B cell (primary cell): Measurements from ENCODE around the gene PRKCZ. TPM values are rescaled to one million over a fixed set of nuclear protein-coding genes. Genes with fewer than 3 reads are reported as not detected.

Experiments
- ATAC-seq: fragments of 200-7000 bp; cut with Tn5 transposase; one replicate; pipeline ENCODE4 v1.10.0; 2021; ENCODE audit warnings: low read depth, mild to moderate bottlenecking, moderate number of reproducible peaks, moderate library complexity
- CTCF ChIA-PET: fragments of 350-600 bp; sonication (Branson Sonifier 250); formaldehyde crosslinking; loops from one replicate; lab custom pipeline; 2021; ENCODE audit warnings: antibody characterized with exemption, inconsistent platforms; lab: Charles Lee
- POLR2A ChIA-PET: fragments of 350-600 bp; sonication (Branson Sonifier 250); formaldehyde crosslinking; loops from one replicate; lab custom pipeline; 2021; ENCODE audit warnings: antibody characterized with exemption; lab: Charles Lee
- DNase-seq: peaks from one replicate; pipeline ENCODE4 v3.0.0; 2013
- H2AFZ ChIP-seq: 2 replicates; pipeline ENCODE4 v1.6.1; 2012; ENCODE audit warnings: mild to moderate bottlenecking, low read depth, low read length; ENCODE audit not compliant: insufficient read depth, poor library complexity, severe bottlenecking
- H3K27ac ChIP-seq, 2 donors: 1 replicate in 1 of 2; 2 replicates in 1 of 2; pipeline ENCODE4 v1.5.1; 2012 to 2013; ENCODE audit warnings: low read length in 2 of 2, mild to moderate bottlenecking in 2 of 2, moderate library complexity in 1 of 2
- H3K27me3 ChIP-seq, 4 experiments: fragments of 200-600 bp in 1 of 4; sonication (generic) in 1 of 4; replicated peaks in 1 of 4; 1 replicate in 2 of 4; 2 replicates in 2 of 4; pipeline versions ENCODE4 v1.6.1 to v1.7.0; 2013 to 2016; ENCODE audit warnings: low read length in 3 of 4, mild to moderate bottlenecking in 2 of 4, mixed read lengths in 1 of 4, moderate library complexity in 1 of 4; ENCODE audit not compliant: insufficient read depth in 4 of 4, control insufficient read depth in 3 of 4; ENCODE audit errors: control extremely low read depth in 1 of 4
- H3K36me3 ChIP-seq, 2 experiments: replicated peaks in 1 of 2; 1 replicate in 1 of 2; 2 replicates in 1 of 2; pipeline versions ENCODE4 v1.6.1 to v1.7.1; 2013; ENCODE audit warnings: low read length in 1 of 2; ENCODE audit not compliant: insufficient read depth in 2 of 2, control insufficient read depth in 1 of 2; ENCODE audit errors: control extremely low read depth in 1 of 2, extremely low read depth in 1 of 2
- H3K4me1 ChIP-seq, 2 donors: fragments of 200-600 bp in 1 of 2; sonication (generic) in 1 of 2; 1 replicate in 1 of 2; 2 replicates in 1 of 2; pipeline versions ENCODE4 v1.5.1 to v1.6.1; 2013 to 2017; ENCODE audit warnings: low read length in 2 of 2; ENCODE audit not compliant: control insufficient read depth in 2 of 2, insufficient read depth in 2 of 2
- H3K4me2 ChIP-seq: replicated peaks from 2 replicates; pipeline ENCODE3; 2012; ENCODE audit warnings: mild to moderate bottlenecking, low read depth, low read length; ENCODE audit not compliant: poor library complexity, severe bottlenecking
- H3K4me3 ChIP-seq, 5 experiments: fragments of 200-600 bp in 1 of 5; sonication (generic) in 1 of 5; 1 replicate in 3 of 5; 2 replicates in 2 of 5; pipeline versions ENCODE4 v1.5.1 to v1.7.0; 2011 to 2016; ENCODE audit warnings: low read length in 4 of 5, mild to moderate bottlenecking in 4 of 5, low read depth in 2 of 5, control low read depth in 1 of 5, moderate library complexity in 1 of 5; ENCODE audit not compliant: insufficient read depth in 1 of 5; ENCODE audit errors: control extremely low read depth in 1 of 5, extremely low read depth in 1 of 5
- H3K79me2 ChIP-seq: fragments of 200-600 bp; sonication (generic); one replicate; pipeline ENCODE4 v1.6.0; 2016; ENCODE audit warnings: low read length; ENCODE audit not compliant: control insufficient read depth, insufficient read depth
- H3K9ac ChIP-seq: fragments of 200-600 bp; sonication (generic); 2 replicates; pipeline ENCODE4 v1.6.1; 2017; ENCODE audit warnings: mild to moderate bottlenecking, low read length, moderate library complexity
- H3K9me3 ChIP-seq, 3 donors: one replicate each; pipeline versions ENCODE4 v1.6.1 to v1.7.1; 2013; ENCODE audit warnings: low read length in 2 of 3; ENCODE audit not compliant: control insufficient read depth in 2 of 3, insufficient read depth in 1 of 3; ENCODE audit errors: control extremely low read depth in 1 of 3
- H4K20me1 ChIP-seq: 2 replicates; pipeline ENCODE4 v1.6.0; 2012; ENCODE audit warnings: mild to moderate bottlenecking, low read length; ENCODE audit not compliant: insufficient read depth, control insufficient read depth, poor library complexity, severe bottlenecking
- H3K27ac Mint-ChIP-seq: one replicate; pipeline ENCODE4 v1.8.0; 2021; ENCODE audit warnings: mixed read lengths
- H3K27me3 Mint-ChIP-seq: one replicate; pipeline ENCODE4 v1.8.0; 2021; ENCODE audit warnings: mixed read lengths
- H3K4me1 Mint-ChIP-seq: one replicate; pipeline ENCODE4 v1.8.0; 2021; ENCODE audit warnings: mixed read lengths
- H3K4me3 Mint-ChIP-seq: one replicate; pipeline ENCODE4 v1.8.0; 2021; ENCODE audit warnings: mixed read lengths
- H3K9me3 Mint-ChIP-seq: one replicate; pipeline ENCODE4 v1.8.0; 2022; ENCODE audit warnings: mixed read lengths; ENCODE audit not compliant: insufficient read depth
- CTCF ChIP-seq: fragments of 200-600 bp; IDR thresholded peaks from one replicate; pipeline ENCODE4 v1.8.0; 2022; ENCODE audit warnings: antibody characterized with exemption, mild to moderate bottlenecking
- EZH2 ChIP-seq: IDR thresholded peaks from 2 replicates; pipeline ENCODE4 v1.6.1; 2012; ENCODE audit warnings: borderline replicate concordance, low read depth, mild to moderate bottlenecking, moderate library complexity, low read length; ENCODE audit not compliant: insufficient read depth, poor library complexity, severe bottlenecking
- WGBS: methylation state at CpG from one replicate; pipeline ENCODE4 v1.1.5; 2013; ENCODE audit warnings: missing lambda C conversion rate; ENCODE audit not compliant: insufficient coverage; 5-methylcytosine and 5-hydroxymethylcytosine counted together
- intact Hi-C: fragments of 100-400 bp; cut with micrococcal nuclease; formaldehyde crosslinking; loops from one replicate; pipeline ENCODE4 v1.10.0; 2022
- polyA plus RNA-seq: library from polyadenylated mRNA; depleted of rRNA; stranded (reverse); fragments of >200 nt; gene quantifications from 2 replicates; pipeline ENCODE4 v1.2.3, GENCODE V29; 2012
- total RNA-seq, 2 donors: library from RNA; stranded (reverse); fragments of 120-200 nt in 1 of 2; gene quantifications; 1 replicate in 1 of 2; 2 replicates in 1 of 2; pipeline versions ENCODE4 v1.2.3 to v1.2.4, GENCODE V29; 2013 to 2022

The PRKCZ gene
- total and polyA plus RNA-seq, 2 donors (not counting 1 experiment from before 2014, with no cell fraction given): 17.9 to 53.2 TPM

GRCh38 chr1:2135941-2136340, 85.7 kb downstream of the PRKCZ start:
- H3K27ac Mint-ChIP-seq: no peak overlapping the region
- no peak overlapping the region for H3K4me3 Mint-ChIP-seq
- WGBS: 93% methylated on average over 9 of the region's 10 CpGs
- CTCF ChIA-PET: no interaction called here
- no peaks in the 10 kb centered on the region for H3K9me3 Mint-ChIP-seq
- ATAC-seq (no peak), DNase-seq (no peak)
- H3K27me3 Mint-ChIP-seq: no peaks in the 10 kb centered on the region
- Histone ChIP-seq H2AFZ (no peak overlapping the region), H3K4me1 (peaks cover 10 to 23% of the 10 kb centered on the region in 2 donors), H3K27ac (no peak overlapping the region), H3K4me2 (no peak overlapping the region), H3K9me3 (no peaks in the 10 kb centered on the region), H3K79me2 (peaks cover 3% of the 10 kb centered on the region), H3K27me3 (no peaks in the 10 kb centered on the region), H3K4me3 (no peak overlapping the region), H3K9ac (no peak overlapping the region), H3K36me3 (no peaks in the 10 kb centered on the region), H4K20me1 (peaks cover 19% of the 10 kb centered on the region)
- TF ChIP-seq CTCF: no peak
- no peak for TF ChIP-seq EZH2
- intact Hi-C loops: no loop called here
- peaks cover 26% of the 10 kb centered on the region for H3K4me1 Mint-ChIP-seq
- POLR2A ChIA-PET: no interaction called here

GRCh38 chr1:2136386-2137235, 86.4 kb downstream of the PRKCZ start:
- H3K4me1 ChIP-seq: peaks cover 10 to 23% of the 10 kb centered on the region in 2 donors
- no peak overlapping the region for H2AFZ ChIP-seq
- intact Hi-C loops: no loop called here
- H3K36me3 ChIP-seq: no peaks in the 10 kb centered on the region
- no peak overlapping the region for H3K27ac ChIP-seq
- no peaks in the 10 kb centered on the region for H3K27me3 Mint-ChIP-seq
- no peaks in the 10 kb centered on the region for H3K27me3 ChIP-seq
- H3K9ac ChIP-seq: no peak overlapping the region
- H3K27ac Mint-ChIP-seq: no peak overlapping the region
- ChIA-PET CTCF (interaction anchor here (4.6 kb wide), 1 partner anchor 8 kb away, joined by 33 read pairs; no protein-coding TSS in a partner anchor), POLR2A (no interaction called here)
- H3K9me3 Mint-ChIP-seq: no peaks in the 10 kb centered on the region
- TF ChIP-seq EZH2 (no peak), CTCF (no peak)
- no peaks in the 10 kb centered on the region for H3K9me3 ChIP-seq
- H3K4me3 Mint-ChIP-seq: no peak overlapping the region
- no peak overlapping the region for H3K4me3 ChIP-seq
- 95% methylated on average over 19 of the region's 19 CpGs for WGBS
- DNase-seq: no peak
- no peak for ATAC-seq
- peaks cover 23% of the 10 kb centered on the region for H3K4me1 Mint-ChIP-seq
- H4K20me1 ChIP-seq: peaks cover 19% of the 10 kb centered on the region
- peaks cover 3% of the 10 kb centered on the region for H3K79me2 ChIP-seq
- no peak overlapping the region for H3K4me2 ChIP-seq
